Measurements from ENCODE around the gene ZSCAN10.

DNA sequence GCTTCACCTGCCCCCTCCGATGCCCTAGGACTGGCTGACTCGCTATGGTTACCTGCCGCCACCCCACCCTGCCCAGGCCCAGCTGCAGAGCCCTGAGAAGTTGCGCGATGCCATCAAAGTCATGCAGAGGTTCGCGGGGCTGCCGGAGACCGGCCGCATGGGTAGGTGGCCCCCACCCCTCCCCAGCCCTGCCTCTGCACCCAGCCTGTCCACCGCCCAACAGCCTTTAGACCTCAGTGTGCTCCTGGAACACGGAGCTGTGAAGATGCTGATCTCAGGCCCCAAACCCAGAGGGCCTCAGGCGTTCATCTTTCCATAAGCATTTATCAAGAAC, 51.7 kb downstream of the ZSCAN10 start:
- TF ChIP-seq POLR2A (IDR thresholded peaks at IDR 0.05) = no peak
- TF ChIP-seq, protein P1, sequence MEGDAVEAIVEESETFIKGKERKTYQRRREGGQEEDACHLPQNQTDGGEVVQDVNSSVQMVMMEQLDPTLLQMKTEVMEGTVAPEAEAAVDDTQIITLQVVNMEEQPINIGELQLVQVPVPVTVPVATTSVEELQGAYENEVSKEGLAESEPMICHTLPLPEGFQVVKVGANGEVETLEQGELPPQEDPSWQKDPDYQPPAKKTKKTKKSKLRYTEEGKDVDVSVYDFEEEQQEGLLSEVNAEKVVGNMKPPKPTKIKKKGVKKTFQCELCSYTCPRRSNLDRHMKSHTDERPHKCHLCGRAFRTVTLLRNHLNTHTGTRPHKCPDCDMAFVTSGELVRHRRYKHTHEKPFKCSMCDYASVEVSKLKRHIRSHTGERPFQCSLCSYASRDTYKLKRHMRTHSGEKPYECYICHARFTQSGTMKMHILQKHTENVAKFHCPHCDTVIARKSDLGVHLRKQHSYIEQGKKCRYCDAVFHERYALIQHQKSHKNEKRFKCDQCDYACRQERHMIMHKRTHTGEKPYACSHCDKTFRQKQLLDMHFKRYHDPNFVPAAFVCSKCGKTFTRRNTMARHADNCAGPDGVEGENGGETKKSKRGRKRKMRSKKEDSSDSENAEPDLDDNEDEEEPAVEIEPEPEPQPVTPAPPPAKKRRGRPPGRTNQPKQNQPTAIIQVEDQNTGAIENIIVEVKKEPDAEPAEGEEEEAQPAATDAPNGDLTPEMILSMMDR (IDR thresholded peaks at IDR 0.05 in 8 of 11, conservative IDR thresholded peaks at IDR 0.05 in 3 of 11) = no peak
- TF ChIP-seq POLR2AphosphoS5 (IDR thresholded peaks at IDR 0.05) = peak in 1 of 3 donors; percentile 64

Data from spleen (tissue), 7 donors.